Liver (tissue), 3 donors: Measurements from ENCODE around the gene LRMDA.

Experiments
- CTCF ChIP-seq: fragments of 150-350 bp; IDR thresholded peaks from 2 replicates; pipeline ENCODE4 v1.5.1; 2017; ENCODE audit warnings: improper control_type of control experiment, low read depth, low read length; ENCODE audit not compliant: missing input control
- EGR1 ChIP-seq, 2 donors: IDR thresholded peaks; 2 replicates each; pipeline ENCODE4 v1.6.1; 2016 to 2018; ENCODE audit warnings: antibody characterized with exemption in 2 of 2, low read depth in 2 of 2
- GABPA ChIP-seq, 2 donors: IDR thresholded peaks in 1 of 2; conservative IDR thresholded peaks in 1 of 2; 2 replicates each; pipeline ENCODE4 v1.6.1; 2016; ENCODE audit warnings: antibody characterized with exemption in 2 of 2, mild to moderate bottlenecking in 1 of 2, moderate library complexity in 1 of 2
- JUND ChIP-seq, 2 donors: IDR thresholded peaks; 2 replicates each; pipeline ENCODE4 v1.6.1; 2016; ENCODE audit warnings: antibody characterized with exemption in 2 of 2
- MAX ChIP-seq: IDR thresholded peaks from 2 replicates; pipeline ENCODE4 v1.6.1; 2016; ENCODE audit warnings: antibody characterized with exemption
- NR2F2 ChIP-seq: IDR thresholded peaks from 2 replicates; pipeline ENCODE4 v1.6.1; 2016; ENCODE audit warnings: antibody characterized with exemption
- RAD21 ChIP-seq, 2 donors: IDR thresholded peaks; 2 replicates each; pipeline ENCODE4 v1.6.1; 2016; ENCODE audit warnings: antibody characterized with exemption in 2 of 2, mild to moderate bottlenecking in 2 of 2
- REST ChIP-seq: IDR thresholded peaks from 2 replicates; pipeline ENCODE4 v1.6.1; 2016; ENCODE audit warnings: antibody characterized with exemption, mild to moderate bottlenecking
- RXRA ChIP-seq, 2 donors: IDR thresholded peaks; 2 replicates each; pipeline ENCODE4 v1.6.1; 2017 to 2018; ENCODE audit warnings: antibody characterized with exemption in 2 of 2, mild to moderate bottlenecking in 1 of 2
- TAF1 ChIP-seq: conservative IDR thresholded peaks from 2 replicates; pipeline ENCODE4 v1.6.1; 2016; ENCODE audit warnings: antibody characterized with exemption, mild to moderate bottlenecking
- YY1 ChIP-seq: IDR thresholded peaks from 2 replicates; pipeline ENCODE4 v1.6.1; 2016; ENCODE audit warnings: antibody characterized with exemption, mild to moderate bottlenecking
- ZBTB33 ChIP-seq: IDR thresholded peaks from 2 replicates; pipeline ENCODE4 v1.6.1; 2016; ENCODE audit warnings: antibody characterized with exemption
- donor health status: healthy.
- donor health status: healthy.

GRCh38 chr10:76082232-76082631 is 650.8 kb downstream of the LRMDA start:
- TF ChIP-seq RAD21 (IDR thresholded peaks at IDR 0.05) (no peak), CTCF (no peak), RXRA (IDR thresholded peaks at IDR 0.05) (no peak), NR2F2 (no peak), REST (no peak), TAF1 (no peak), YY1 (no peak), GABPA (IDR thresholded peaks at IDR 0.05 in 1 of 2, conservative IDR thresholded peaks at IDR 0.05 in 1 of 2) (no peak), ZBTB33 (no peak), EGR1 (IDR thresholded peaks at IDR 0.05; ENCODE audit: low read depth in 2 of 2) (no peak), MAX (no peak), JUND (IDR thresholded peaks at IDR 0.05) (no peak)
